ENCODE measurements around the gene SBF2.

SBF2 gene

DNA sequence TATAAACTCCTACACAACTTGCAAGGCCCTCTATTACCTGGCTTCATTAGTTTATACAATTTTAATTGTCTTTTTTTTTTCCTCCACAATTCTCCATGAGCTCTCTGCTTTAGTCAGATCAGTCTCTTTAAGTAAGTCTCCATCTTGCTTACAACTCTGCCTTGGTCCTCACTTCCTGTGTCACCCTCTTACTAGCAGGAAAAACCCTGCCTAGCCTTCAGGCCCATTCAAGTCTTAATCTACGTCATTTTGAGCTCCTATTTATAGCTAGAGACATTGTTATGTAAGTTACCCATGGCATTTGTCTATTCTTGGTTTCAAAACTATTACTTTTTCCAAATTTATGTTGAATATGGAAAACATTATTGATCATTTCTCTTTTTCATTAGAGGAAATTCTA is 177.4 kb downstream of the SBF2 start:
- Histone ChIP-seq H3K9ac (ENCODE audit: low read length) (no peak overlapping the region), H3K27ac (ENCODE audit: low read length) (no peak overlapping the region), H3K4me1 (ENCODE audit: low read length) (no peaks in the 10 kb centered on the region), H4K20me1 (ENCODE audit: insufficient read depth, low read length) (no peaks in the 10 kb centered on the region), H3K36me3 (replicated peaks; ENCODE audit: low read depth, low read length) (no peaks in the 10 kb centered on the region), H2AFZ (ENCODE audit: low read depth, low read length) (no peak overlapping the region), H3K4me2 (ENCODE audit: low read length) (no peak overlapping the region), H3K27me3 (ENCODE audit: low read depth, low read length) (no peaks in the 10 kb centered on the region), H3K4me3 (ENCODE audit: low read length) (no peak overlapping the region), H3K9me3 (ENCODE audit: insufficient read depth, low read length) (no peaks in the 10 kb centered on the region), H3K79me2 (ENCODE audit: low read length) (no peaks in the 10 kb centered on the region)
- no peak for TF ChIP-seq EZH2phosphoT487 (IDR thresholded peaks at IDR 0.05; ENCODE audit: low read depth)
- TF ChIP-seq, protein P1, sequence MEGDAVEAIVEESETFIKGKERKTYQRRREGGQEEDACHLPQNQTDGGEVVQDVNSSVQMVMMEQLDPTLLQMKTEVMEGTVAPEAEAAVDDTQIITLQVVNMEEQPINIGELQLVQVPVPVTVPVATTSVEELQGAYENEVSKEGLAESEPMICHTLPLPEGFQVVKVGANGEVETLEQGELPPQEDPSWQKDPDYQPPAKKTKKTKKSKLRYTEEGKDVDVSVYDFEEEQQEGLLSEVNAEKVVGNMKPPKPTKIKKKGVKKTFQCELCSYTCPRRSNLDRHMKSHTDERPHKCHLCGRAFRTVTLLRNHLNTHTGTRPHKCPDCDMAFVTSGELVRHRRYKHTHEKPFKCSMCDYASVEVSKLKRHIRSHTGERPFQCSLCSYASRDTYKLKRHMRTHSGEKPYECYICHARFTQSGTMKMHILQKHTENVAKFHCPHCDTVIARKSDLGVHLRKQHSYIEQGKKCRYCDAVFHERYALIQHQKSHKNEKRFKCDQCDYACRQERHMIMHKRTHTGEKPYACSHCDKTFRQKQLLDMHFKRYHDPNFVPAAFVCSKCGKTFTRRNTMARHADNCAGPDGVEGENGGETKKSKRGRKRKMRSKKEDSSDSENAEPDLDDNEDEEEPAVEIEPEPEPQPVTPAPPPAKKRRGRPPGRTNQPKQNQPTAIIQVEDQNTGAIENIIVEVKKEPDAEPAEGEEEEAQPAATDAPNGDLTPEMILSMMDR (IDR thresholded peaks at IDR 0.05; ENCODE audit: low read depth, low read length): no peak

DNA sequence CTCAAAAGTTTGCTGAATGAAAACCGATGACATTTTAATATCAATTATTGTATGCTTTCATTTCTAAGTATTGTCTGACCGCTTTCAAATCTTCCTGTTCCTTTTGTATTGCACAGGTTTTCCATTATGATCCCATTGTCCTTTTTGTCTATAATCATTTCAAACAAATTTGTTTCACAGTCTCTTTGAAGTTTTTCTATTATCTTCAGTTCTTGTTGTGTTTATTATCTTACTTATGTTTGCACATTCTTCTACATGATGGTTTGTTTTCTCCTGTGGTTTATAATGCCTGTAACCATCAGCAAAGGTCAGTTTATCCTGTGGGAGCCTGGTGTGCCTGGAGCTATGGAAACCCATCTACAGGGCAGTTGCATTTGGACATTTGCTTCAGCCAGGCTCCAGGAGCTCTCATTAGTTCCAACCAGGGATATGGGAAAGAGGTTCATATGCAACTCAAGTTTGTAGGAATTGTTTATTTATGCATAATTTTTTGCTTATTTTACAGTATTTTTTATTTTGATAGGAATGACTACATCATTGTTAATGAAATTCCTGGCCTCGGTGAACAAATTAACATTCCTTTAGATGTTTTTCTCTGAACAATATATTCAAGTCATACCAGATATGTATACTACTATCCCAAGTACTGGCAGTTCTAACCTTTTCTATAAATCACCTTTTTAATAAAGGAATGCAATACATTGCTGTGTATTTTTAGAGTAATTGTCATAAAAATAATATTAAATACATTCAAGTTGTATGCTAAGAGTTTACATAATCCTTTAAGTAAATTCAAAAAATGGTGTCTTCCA is 179.2 kb downstream of the SBF2 start:
- H3K27me3 ChIP-seq (ENCODE audit: low read depth, low read length): no peaks in the 10 kb centered on the region
- TF ChIP-seq, protein P1 (IDR thresholded peaks at IDR 0.05; ENCODE audit: low read depth, low read length): no peak
- no peak for TF ChIP-seq EZH2phosphoT487 (IDR thresholded peaks at IDR 0.05; ENCODE audit: low read depth)
- H3K4me1 ChIP-seq (ENCODE audit: low read length): no peaks in the 10 kb centered on the region
- H4K20me1 ChIP-seq (ENCODE audit: insufficient read depth, low read length): no peaks in the 10 kb centered on the region
- no peak overlapping the region for H3K4me2 ChIP-seq (ENCODE audit: low read length)
- no peaks in the 10 kb centered on the region for H3K9me3 ChIP-seq (ENCODE audit: insufficient read depth, low read length)
- H3K27ac ChIP-seq (ENCODE audit: low read length): no peak overlapping the region
- H3K36me3 ChIP-seq (replicated peaks; ENCODE audit: low read depth, low read length): no peaks in the 10 kb centered on the region
- H3K9ac ChIP-seq (ENCODE audit: low read length): no peak overlapping the region
- no peak overlapping the region for H2AFZ ChIP-seq (ENCODE audit: low read depth, low read length)
- no peak overlapping the region for H3K4me3 ChIP-seq (ENCODE audit: low read length)
- no peaks in the 10 kb centered on the region for H3K79me2 ChIP-seq (ENCODE audit: low read length)

DNA sequence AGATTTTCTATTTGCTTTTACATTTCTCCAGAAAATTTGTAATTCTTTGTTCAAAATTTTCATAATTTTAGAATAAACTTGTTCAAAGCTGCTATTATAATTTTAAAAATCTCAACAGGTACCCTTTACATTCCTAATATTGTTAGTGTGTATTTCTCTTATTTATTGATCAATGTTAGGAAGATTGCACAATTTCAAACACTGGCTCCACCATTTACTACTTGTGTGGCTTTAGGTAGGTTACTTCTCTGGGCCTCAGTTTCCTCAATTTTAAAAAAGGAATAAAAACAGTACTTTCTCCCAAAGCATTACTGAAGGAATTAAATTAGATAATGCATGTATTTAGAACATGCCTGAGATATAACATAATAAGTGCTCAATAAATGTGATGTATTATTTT is 180.2 kb downstream of the SBF2 start:
- no peak for TF ChIP-seq EZH2phosphoT487 (IDR thresholded peaks at IDR 0.05; ENCODE audit: low read depth)
- TF ChIP-seq, protein P1 (IDR thresholded peaks at IDR 0.05; ENCODE audit: low read depth, low read length): no peak
- Histone ChIP-seq H3K4me2 (ENCODE audit: low read length) (no peak overlapping the region), H3K4me3 (ENCODE audit: low read length) (no peak overlapping the region), H4K20me1 (ENCODE audit: insufficient read depth, low read length) (no peaks in the 10 kb centered on the region), H3K4me1 (ENCODE audit: low read length) (no peaks in the 10 kb centered on the region), H3K27me3 (ENCODE audit: low read depth, low read length) (no peaks in the 10 kb centered on the region), H3K79me2 (ENCODE audit: low read length) (no peaks in the 10 kb centered on the region), H2AFZ (ENCODE audit: low read depth, low read length) (no peak overlapping the region), H3K9ac (ENCODE audit: low read length) (no peak overlapping the region), H3K36me3 (replicated peaks; ENCODE audit: low read depth, low read length) (no peaks in the 10 kb centered on the region), H3K27ac (ENCODE audit: low read length) (no peak overlapping the region), H3K9me3 (ENCODE audit: insufficient read depth, low read length) (no peaks in the 10 kb centered on the region)

DNA sequence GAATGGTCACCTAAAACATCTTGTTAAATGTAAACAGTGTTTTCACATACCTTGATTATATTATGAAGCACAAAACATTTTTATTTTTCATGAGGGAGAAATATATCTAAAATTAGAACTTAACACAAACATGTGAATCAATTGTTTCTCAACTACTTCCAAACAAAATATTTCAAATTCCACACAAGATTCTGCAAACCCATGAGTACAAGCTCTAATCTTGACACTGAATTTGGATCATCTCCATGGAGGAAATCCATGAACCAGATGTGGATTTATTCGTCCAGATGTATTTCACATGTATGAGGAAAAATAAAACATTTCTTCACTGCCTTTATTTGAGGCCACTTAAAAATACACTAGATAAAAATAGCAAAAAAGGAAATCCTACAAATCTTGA is 184.2 kb downstream of the SBF2 start:
- H3K4me1 ChIP-seq (ENCODE audit: low read length): no peaks in the 10 kb centered on the region
- no peak for TF ChIP-seq EZH2phosphoT487 (IDR thresholded peaks at IDR 0.05; ENCODE audit: low read depth)
- TF ChIP-seq, protein P1 (IDR thresholded peaks at IDR 0.05; ENCODE audit: low read depth, low read length): no peak
- no peaks in the 10 kb centered on the region for H4K20me1 ChIP-seq (ENCODE audit: insufficient read depth, low read length)
- H3K4me3 ChIP-seq (ENCODE audit: low read length): no peak overlapping the region
- no peaks in the 10 kb centered on the region for H3K27me3 ChIP-seq (ENCODE audit: low read depth, low read length)
- no peak overlapping the region for H2AFZ ChIP-seq (ENCODE audit: low read depth, low read length)
- H3K79me2 ChIP-seq (ENCODE audit: low read length): no peaks in the 10 kb centered on the region
- no peak overlapping the region for H3K9ac ChIP-seq (ENCODE audit: low read length)
- no peak overlapping the region for H3K27ac ChIP-seq (ENCODE audit: low read length)
- no peaks in the 10 kb centered on the region for H3K36me3 ChIP-seq (replicated peaks; ENCODE audit: low read depth, low read length)
- H3K9me3 ChIP-seq (ENCODE audit: insufficient read depth, low read length): no peaks in the 10 kb centered on the region
- no peak overlapping the region for H3K4me2 ChIP-seq (ENCODE audit: low read length)
